Activated CD4-positive, alpha-beta T cell treated with anti-CD3 and anti-CD28 coated beads, Interleukin-2, amount 50 U/mL, for 48 hours (primary cell): ENCODE measurements around the gene RPL36AL.
A peak's percentile ranks its signal among the peaks of the same experiment; 100 is the strongest.
"Not testable (repeated sequence)": the region's sequence is repeated elsewhere in the genome, so short reads cannot be mapped to it uniquely, and the experiment has no call there.

Experiments used
- DNase-seq, 2 experiments: peaks; one replicate each; pipeline ENCODE4 v3.0.0-alpha.2; 2020

The RPL36AL gene

GRCh38 chr14:49619273-49619672 lies 1.2 kb downstream of the RPL36AL start:
- not testable (repeated sequence) for DNase-seq

GRCh38 chr14:49617852-49618519 lies 2.4 kb downstream of the RPL36AL start:
- DNase-seq, result no peak

- DNase-seq, result no peak
Observed at GRCh38 chr14:49615776-49616175, 4.7 kb downstream of the RPL36AL start.

- DNase-seq, result no peak
Observed at GRCh38 chr14:49614196-49614595, 6.2 kb downstream of the RPL36AL start.

GRCh38 chr14:49612671-49613070 lies 7.8 kb downstream of the RPL36AL start:
- DNase-seq, result no peak

GRCh38 chr14:49612251-49612650 lies 8.2 kb downstream of the RPL36AL start:
- DNase-seq, result no peak

GRCh38 chr14:49607583-49607982 lies 12.8 kb downstream of the RPL36AL start:
- DNase-seq, result no peak

GRCh38 chr14:49598485-49599300 lies 21.7 kb downstream of the RPL36AL start, which contains the start of gene LRR1:
TSS of gene LRR1 (plus strand) at chr14:49598940. CDS start at chr14:49599021, 81 bp downstream.
- DNase-seq, result peak; percentile 88 to 92

GRCh38 chr14:49598189-49598484 lies 22.3 kb downstream of the RPL36AL start:
- no peak for DNase-seq

- DNase-seq, result no peak
Observed at GRCh38 chr14:49594347-49595091, 25.9 kb downstream of the RPL36AL start.

GRCh38 chr14:49593016-49593415 lies 27.4 kb downstream of the RPL36AL start:
- no peak for DNase-seq

- DNase-seq, result no peak
Observed at GRCh38 chr14:49589387-49589786, 31.0 kb downstream of the RPL36AL start.

- DNase-seq, result peak; percentile 58 to 65
Observed at GRCh38 chr14:49586673-49587460, 33.6 kb downstream of the RPL36AL start.

- DNase-seq, result peak; percentile 97 to 98
Observed at GRCh38 chr14:49585803-49586672, 34.4 kb downstream of the RPL36AL start, which contains the start of gene RPS29. TSS of gene RPS29 (minus strand) at chr14:49586380. CDS start at chr14:49586346, 34 bp downstream.

- DNase-seq, result peak; percentile 55 to 58
Observed at GRCh38 chr14:49584981-49585640, 35.3 kb downstream of the RPL36AL start.

- DNase-seq, result peak in 1 of 2 experiments; percentile 7
Observed at GRCh38 chr14:49584058-49584457, 36.4 kb downstream of the RPL36AL start.

- DNase-seq, result no peak
Observed at GRCh38 chr14:49583629-49584028, 36.8 kb downstream of the RPL36AL start.

- DNase-seq, result no peak
Observed at GRCh38 chr14:49582113-49582977, 38.1 kb downstream of the RPL36AL start.

GRCh38 chr14:49581209-49582112 lies 39.0 kb downstream of the RPL36AL start:
- DNase-seq, result no peak
